NCI-H510A (cell line): ENCODE measurements around the gene IP6K2.

Experiments
- DNase-seq: peaks from one replicate; lab custom pipeline; 2025; lab: John Stamatoyannopoulos, UW

Gene IP6K2

DNA sequence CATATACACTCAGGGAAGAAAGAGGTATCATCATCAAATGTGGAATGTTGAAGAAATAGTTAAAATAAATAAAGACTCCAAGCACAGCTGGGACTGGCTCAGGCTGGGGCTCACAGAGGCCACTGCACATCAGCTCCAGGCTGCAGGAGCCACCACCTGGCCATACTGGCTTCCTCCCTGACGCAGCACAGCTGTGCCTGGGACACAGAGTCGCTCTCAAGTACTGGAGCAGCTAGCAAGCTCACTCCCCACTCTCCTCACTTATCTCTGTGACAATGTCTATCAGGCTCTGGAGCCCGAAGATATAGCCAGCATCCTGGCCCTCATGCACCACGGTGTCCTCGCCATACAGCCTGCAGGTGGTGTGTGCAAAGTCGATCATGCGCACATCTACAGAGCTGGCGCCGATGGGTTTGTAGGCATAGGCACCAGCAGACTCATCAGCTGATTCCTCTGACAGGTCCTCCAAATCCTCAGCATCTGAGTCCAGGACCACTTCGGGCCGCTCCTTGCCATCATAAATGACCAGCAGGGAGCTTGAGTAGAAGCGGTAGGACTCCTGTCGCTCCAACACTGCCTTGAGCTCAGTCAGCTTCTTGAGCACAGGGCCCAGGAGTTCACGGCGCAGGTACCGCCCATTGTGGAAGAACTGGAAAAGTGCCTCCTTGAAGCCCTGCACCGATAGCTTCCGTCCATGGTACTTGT lies 28.8 kb downstream of the IP6K2 start:
- DNase-seq = no peak

DNA sequence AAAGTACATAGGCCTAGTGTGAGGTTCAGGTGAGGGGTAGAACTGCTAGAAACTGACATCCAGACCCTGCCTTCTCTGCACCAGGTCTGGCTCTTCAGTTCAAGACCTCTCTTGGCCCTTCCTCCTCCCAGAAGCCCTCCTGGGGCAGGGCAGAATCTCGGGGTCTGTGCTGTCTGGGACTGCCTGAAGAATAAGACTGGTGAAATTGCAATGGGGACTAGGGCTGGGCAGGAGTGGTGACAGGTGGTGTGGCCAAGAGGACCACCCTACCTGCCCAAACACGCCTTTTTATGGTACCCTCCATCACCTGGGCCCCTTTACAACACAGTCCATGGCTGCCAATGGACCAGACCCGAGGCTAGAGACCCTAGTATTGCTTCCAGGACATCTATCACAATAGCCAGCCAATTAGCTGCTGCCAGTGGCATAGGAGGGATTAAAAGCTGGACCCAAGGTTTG lies 29.8 kb downstream of the IP6K2 start:
- DNase-seq = no peak

DNA sequence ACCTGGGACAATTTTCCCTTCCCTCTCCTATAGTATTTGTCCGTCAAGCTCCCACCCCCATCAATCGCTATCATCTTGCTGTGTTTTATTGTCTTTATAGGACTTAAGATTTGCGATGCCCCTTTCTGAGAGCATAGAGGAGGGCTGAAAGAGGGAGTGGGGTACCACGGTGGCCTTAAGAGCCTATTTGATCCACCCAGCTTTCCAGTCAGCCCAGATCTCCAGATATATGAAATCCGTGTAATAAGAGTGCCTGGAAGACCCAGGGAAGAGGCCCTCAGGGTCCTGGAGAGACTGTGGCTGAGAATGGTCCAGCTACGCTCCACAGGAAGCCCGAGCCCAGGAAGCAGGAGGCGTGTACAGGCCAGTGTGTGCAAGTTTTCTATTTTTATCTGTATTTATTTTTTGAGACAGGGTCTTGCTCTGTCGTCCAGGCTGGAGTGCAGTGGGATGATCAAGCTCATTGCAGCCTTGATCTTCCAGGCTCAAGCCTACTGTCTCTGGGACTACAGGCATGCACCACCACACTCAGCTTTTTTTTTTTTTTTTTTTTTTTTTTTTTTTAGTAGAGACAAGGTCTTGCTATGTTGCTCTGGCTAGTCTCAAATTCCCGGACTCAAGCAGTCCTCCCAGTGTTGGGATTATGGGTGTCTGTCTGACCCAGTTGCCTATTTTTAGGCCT lies 30.3 kb downstream of the IP6K2 start:
- no peak for DNase-seq

DNA sequence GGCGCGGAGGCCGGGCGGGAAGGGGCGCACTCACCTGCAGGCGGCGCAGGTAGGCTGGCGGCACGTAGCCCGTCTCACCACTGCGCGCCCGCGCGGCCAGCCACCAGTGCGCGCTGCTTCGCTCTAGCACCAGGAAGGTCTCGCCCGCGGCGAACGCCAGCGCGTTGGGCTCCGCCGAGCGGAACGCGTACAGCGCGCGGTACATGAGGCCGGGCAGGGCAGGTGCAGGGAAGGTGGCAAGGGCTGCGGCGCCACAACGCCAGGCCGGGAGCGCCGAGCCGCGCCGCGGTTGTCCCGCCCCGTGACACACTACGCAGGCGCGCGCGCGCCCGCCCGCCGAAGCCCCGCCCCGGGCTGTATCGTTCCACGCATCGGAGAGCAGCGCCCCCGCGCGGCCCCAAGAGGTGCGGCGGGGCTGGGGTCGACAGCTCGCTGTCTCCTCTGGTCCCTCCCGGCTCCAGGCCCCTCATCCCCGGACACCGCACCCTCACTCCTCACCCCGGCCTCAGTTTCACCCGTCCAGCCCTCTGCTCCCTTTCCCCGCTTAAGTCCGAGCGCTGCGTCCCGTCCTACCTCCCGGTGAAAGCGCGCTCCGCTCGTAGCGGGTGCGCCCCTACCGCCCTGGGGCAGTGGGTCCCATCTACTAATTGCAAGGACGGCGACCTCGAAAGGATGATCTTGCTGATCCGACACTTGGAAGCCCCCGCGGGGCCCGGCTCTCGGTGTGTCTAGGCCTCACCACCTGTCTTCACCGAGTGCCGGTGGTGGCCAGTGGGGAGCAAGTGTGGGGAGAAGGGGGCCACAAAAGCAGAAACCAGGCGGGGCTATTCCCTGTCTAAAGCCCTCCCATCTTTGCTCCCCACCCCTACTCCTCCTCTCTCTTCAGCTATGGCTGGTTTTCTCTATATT lies 31.2 kb downstream of the IP6K2 start, which contains the start of gene NCKIPSD:
NCKIPSD (minus strand) TSS at position 313 of the 909 bp plus-strand sequence; CDS start at position 205, 108 bp downstream.
- DNase-seq = peak; percentile 50

- no peak for DNase-seq
Measured at GRCh38 chr3:48685293-48685602, 31.8 kb downstream of the IP6K2 start.

GRCh38 chr3:48684480-48685143 lies 32.4 kb downstream of the IP6K2 start:
- no peak for DNase-seq

- no peak for DNase-seq
Measured at GRCh38 chr3:48684054-48684349, 33.0 kb downstream of the IP6K2 start.

- no peak for DNase-seq
Measured at GRCh38 chr3:48682786-48683185, 34.2 kb downstream of the IP6K2 start.

- no peak for DNase-seq
Measured at GRCh38 chr3:48681974-48682610, 34.9 kb downstream of the IP6K2 start.

GRCh38 chr3:48681541-48681880 lies 35.5 kb downstream of the IP6K2 start:
- no peak for DNase-seq

DNA sequence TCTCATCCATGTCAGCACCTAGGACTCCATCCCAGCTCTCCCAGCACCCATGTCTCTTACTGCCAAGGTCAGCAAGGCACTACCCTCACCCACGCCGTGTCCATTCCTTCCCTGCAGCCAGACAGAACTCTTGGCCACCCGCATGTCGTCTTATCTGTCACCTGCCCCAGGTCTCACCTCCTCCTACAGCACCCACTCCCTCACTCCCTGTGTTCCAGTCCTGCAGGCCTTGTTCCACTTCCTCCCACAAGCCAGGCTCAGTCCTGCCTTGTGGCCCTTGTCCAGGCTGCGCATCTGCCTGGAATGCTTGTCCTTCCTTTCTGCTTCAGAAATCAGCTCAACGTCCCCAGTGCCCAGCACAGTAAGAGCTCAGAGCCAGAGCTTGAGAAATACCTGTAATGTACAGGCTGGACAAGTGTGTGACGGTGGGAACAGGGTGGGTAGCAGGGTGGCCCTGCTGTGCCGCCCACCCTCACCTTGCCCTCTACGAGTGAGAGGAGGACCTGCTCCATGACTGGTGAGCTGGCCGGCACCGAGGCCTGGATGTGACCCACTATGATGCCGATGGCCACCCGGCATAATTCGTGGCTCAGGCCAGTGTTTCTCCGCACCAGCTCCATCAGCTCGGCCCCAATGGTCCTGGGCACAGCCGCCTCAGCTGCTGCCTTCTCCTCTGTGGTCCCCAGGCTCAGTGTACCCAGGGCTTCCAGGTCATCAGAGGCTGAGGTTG lies 36.0 kb downstream of the IP6K2 start:
- no peak for DNase-seq

DNA sequence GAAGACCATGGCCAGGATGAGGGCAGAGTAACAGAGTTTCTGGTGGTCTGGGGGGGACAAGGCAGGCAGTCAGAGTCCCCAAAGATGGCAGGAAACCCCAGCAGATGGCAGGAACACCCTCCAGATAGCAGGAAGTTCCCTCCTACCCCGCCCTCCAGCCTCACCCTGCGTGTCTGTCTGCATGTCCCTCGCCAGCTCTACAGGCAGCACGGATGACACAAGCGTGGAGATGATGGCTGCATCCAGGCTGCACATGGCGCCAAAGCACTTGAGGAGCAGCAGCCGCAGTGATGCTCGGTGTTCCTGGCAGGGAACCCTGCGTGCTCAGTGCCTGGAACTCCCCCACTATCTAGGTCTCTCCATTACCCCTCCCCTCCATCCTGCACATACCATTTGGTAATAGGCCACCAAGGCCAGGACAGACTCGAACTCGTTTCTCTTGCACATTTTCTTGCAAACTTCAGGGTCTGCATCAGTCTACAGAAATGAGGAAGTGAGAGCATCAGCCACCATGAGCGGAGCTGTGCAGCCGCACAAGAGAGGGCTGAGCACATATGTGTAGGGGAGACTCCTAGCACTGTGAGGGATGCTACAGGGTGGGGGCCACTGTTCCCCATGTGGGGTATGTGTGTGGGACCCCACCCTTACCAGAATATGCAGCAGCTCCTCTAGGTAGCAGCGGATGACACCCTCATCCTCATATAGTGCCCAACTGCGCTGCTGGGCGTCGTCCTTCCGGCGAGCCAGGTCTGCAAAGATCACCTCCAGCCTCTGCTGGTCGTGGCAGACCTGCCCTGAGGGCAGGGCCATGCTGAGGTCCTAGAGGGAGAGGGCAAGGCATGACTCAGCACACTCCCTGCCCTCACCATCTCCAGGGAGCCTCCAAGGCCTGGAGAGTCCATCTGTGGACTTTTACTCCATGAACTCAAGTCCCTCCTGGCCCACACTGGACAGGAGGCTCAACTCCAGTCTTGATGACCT lies 37.3 kb downstream of the IP6K2 start:
- no peak for DNase-seq

DNA sequence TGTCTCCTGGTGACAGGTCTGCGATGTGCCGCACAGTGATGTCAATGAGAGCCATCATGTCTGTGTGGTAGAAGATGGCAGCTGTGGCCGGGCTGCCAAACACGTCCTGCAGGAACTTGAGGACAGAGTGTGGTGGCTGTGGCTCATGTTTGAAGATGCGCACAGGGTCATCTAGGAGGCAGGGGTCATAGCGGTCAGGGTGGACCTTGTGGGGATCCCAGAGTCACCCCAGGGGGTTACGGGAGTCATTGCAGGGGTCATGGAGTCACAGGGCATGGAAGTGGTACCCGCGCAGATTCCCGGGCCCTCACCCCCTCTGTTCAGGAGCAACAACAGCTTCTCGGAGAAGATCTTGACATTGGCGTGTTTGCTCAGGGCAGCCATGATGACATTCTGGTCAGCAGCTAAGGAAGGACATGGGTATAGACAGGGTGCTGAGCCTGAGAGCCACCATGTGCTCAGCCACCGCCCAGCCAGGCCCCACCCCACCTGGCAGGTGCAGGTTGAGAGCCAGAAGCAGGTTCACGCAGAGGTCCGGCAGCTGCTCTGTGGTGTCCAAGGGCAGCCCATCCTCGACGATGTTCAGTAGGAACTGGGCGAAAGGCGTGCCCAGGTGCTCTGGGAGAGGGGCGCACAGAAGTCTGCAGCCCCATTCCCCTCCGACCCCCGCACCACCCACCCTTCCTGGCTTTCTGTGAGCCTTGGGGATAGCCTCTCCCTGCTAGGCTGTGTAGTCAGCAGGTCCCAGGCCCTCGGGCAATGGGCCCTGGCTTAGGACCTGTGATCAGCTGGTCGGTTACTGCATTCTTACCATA lies 38.2 kb downstream of the IP6K2 start:
- DNase-seq = no peak

DNA sequence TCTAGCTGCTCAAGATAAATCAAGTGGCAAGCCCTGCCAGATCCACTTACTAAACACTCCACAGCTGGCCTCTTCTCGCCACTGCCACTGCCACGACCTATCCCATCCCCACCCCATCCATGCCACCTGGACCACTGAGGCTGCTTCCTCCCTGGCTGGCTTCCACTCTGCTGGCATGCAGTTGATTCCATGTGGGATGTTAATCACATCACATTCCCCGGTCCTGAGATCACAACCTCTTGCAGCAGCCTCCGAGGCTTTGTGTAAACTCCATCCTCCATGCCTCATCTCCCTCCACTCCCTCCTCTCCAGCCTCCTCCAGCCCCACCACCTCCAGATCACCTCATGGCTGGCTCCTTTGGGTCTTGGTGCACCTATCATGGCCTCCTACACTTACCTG lies 39.0 kb downstream of the IP6K2 start:
- no peak for DNase-seq

DNA sequence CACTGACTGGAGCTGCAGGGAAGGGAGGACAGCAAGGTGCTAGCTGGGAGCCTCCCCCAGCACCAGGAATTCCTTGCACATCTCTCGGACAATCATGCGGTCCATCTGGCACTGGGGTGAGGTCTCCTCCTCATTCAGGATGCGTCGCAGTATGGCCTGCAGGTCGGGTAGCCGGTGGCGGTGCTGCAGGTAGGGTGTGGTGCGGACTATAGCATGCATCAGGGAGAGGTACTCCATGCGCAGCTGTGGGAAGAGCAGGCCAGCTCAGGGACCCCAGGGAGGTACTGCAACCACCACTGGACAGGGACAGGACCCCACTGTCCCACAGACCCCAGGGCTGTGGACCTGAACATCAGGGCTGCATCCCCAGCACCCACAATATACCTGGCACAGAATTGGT lies 42.5 kb downstream of the IP6K2 start:
- DNase-seq = no peak

- DNase-seq = no peak
Measured at GRCh38 chr3:48672522-48672921, 44.5 kb downstream of the IP6K2 start.

DNA sequence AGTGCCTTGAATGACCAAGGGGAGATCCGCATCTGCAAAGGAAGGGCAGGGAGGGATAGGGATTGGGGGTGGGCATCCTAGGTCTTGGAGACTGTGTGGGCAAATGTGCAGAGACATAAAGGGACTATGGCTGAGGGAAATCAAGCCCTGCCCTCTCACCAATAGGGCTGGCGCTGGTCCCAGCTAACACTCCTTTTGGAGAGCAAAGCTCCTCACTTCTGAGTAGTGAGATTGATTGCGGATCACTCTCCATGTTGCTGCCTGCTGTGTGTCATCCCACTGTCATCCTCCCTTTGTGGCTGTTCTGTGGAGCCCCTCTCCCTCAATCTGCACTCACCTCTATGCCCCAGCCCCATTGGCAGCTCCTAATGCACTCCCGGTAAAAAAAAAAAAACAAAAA lies 52.1 kb downstream of the IP6K2 start:
- DNase-seq = no peak

- DNase-seq = no peak
Measured at GRCh38 chr3:48664313-48664644, 52.7 kb downstream of the IP6K2 start.
